ENCODE results near the gene TDP1.

The TDP1 gene

DNA sequence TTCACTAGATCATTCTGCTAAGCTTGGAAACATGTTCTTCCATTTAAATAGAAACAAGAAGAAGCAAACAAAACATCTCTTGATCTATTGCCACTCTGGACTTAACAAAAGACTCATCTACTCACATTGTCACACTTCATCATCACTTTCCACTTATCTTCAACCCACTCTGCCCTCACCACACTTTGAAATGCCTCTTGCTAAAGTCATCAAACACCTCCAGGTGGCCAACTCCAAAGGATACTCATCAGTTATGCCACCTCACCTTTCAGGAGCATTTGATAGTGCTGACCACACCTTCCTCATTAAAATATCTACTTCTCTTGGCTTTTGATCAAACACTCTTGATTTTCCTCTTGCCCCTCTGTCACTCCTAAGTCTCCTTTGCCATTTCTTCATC is 8.4 kb upstream of the TDP1 start:
- no peak for DNase-seq

DNA sequence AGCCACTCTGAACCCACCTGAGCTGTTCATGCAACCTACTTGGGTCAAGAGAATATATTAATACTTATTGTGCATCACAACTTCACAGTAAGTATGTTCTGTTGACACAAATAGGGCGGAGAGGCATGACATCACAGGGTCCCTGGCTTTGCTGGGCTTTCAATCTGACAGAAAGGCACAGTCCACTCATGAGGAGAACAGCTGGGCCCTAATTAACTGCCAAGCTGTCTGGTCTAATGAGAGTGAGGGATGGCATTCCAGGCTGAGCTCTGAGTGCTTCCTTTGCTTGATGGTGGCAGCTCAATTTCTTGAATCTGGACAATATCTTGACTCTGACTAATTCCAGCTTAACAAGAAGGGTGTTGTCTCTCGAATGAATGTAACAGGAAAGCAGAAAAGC is 3.2 kb upstream of the TDP1 start:
- peak; percentile 13 for DNase-seq

DNA sequence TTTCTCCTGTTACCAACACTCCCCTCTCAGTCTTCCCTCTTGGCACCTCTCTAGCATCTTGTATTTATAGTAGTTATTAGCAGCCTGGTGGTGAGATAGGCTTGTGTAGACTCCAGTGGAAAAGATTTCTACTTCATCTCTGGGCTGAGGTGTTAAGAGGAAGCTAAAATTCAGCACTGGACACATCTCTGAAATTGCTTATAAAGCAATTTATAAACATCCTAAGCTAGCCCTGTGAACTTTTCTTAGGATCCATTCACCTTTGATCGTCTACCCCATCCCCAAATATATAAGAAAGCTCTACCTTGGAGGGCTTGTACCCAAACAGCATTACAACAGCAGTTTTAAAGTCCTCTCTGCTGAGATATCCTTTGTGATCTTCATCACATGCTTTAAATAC is 2.1 kb upstream of the TDP1 start:
- DNase-seq: no peak

DNA sequence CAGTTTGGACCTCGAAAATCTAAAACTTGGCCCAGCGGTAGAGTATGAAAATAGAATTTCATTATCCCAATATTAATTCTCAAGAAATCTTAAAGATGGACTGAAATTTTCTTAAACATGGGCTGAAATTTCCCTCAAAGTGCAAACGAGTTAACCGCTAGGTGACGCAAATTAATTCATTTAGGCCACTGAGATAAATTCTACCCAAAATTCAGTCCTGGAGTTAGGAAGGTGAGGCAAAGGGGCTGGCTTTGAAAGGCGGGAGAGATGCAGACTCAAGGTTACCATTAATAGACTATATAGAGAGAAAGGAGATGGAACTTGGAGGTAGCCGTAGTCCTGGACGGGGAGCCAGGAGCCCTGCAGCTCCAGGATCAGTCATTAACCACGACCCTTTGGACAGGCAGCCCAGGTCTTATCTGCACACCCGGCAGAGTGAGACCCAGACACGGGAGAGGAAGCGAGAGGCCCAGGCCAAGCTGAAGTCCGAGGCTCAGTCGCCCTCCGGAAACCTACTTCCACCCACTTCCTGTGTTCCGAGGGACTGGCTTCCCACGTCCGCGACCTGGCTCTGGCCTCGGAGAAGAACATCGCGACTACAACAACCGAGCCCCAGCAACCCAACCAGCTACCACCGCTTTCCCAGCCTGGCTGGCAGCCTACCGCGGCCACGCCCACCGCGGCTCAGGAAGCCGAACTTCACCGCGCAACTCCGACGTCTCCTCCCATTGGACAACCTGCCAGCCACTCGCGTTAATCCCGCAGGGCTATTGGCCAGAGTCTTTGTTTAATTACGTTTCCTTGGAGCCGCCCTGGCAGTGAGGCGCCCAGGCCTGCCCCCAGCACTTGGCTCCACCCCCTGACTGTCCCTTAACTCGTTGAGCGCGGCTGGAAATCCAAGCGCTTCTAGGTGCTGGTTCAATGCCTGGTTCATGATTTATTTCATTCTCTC is 1.4 kb upstream of the TDP1 start, which contains the start of gene EFCAB11:
Gene EFCAB11 (minus strand): TSS at position 661 of the 952 bp plus-strand sequence. CDS start 70 bp downstream, at position 591.
- DNase-seq: peak; percentile 99

DNA sequence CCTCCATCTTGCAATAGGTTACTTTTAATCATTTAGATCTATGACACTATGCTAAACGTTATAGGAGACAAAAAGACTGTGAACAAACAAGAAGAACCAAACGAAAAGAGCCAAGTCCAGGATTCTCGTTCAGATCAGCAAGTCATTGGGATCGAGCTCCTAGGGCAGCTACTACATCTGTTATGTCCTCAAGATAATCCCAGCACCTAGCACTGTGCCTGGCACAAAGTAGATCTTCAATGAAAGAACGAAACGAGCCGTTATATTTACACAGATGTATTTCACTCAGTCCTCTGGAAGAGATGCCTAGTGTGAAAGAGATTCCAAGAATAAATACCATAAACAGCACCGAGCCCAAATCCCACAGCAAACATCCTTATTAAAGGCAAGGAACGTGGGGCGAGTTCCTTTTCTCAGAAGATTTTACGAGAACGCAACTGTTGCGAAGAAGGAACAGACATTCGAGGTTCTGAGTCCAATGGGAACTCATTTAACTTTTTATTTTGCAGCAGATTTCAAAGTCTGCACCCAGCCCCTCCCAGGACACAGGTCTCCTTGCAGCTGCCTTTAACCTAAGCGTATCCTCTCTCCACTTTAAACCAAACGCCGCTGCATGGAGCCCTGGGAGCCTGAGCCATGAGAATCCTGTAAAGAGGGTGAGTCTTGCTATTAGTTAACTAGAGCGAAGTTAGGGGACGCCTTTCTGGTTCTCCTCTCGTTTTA is 544 bp upstream of the TDP1 start:
- DNase-seq: no peak

DNA sequence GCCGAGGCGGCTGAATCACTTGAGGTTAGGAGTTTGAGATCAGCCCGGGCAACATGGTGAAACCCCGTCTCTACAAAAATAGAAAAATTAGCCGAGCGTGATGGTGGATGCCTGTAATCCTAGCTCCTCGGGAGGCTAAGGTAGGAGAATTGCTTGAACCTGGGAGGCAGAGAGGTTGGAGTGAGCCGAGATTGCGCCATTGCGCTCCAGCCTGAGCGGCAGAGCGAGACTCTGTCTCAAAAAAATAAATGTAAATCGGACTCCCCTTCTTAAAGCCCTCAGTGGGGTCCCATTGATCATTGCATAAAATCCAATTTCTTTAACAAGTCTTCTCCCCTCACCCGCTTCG is 908 bp downstream of the TDP1 start:
- no peak for DNase-seq

DNA sequence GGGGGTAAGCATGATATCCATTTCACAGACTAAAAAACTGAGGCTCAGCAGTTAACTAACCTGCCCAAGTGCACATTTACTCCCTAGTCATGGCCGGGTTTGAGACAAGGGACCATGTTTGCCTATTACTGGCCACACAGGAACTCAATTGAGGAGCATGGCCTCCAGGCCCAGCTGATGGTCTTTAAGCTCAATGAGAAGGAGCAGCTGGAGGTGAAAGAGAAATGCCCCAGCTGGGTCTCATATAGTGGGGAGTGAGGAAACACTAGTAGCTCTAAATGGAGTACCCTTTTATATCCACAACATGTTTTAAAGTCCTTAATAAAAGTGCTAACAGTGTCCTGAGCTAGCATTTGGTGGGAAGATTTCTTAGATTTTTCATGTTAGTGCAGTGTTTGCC is 1.6 kb downstream of the TDP1 start:
- DNase-seq: no peak

DNA sequence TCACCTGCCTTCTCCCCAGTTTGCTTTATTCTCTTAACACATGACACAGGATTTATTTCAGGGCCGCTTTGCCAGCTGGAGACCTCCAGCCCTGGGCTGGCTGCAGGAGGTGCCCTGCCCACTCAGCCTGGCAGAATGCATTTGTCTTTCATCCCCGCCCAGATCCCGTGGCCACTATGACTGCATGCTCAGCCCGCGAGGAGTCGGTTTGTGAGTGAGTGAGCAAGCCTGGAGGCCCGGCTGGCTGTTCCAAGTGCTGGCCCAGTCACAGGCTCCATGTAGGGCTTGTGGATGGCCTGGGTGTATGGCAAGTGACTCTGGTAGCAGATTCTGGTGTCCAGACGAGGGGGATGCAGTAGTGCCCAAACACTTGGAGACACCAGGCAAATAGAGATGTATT is 2.1 kb downstream of the TDP1 start:
- no peak for DNase-seq

DNA sequence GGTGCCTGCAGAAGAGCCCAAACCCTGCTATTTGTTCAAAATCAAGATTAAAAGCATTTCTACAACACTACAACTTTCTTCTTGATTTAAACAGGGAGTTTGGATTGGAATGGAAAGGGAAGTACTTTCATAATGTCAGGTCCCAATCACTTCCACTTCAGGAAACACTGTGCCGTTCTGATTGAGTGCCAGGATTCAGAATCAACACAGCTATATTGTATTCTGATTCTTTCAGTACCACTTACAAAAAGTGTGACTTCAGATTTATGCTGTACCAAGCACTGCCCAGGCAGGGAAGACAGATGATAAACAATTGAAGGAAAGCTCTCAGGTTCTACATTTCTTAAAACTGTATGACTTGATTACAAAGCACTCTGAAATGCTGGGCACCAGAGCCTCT is 3.2 kb downstream of the TDP1 start:
- no peak for DNase-seq

DNA sequence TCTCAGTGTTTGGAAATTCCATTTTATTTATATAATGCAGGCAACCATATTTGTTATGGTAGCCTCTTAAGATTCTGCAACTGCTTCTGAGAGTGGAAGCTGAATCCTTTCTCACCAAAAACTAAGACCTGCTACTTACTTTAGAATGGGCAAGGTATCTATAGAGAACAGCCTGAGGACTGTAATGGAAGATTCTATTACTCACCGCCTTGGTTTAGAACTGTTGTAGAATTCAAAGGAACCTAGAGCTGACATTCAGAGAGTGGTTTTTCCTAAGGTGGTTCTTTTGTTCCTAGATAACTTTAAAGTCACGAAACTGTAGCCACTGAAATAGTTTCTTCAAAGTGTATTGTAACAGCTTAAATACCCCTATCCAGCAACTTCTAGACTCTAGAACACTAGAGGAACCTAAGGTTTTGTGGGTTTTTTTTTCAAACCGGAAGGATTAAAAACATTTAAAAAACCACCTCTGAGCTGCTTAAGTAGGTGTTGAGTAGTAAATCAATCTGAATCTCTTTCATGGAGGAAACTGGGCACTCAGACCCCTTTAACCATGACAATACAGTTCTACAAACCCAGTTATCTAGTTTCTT is 4.2 kb downstream of the TDP1 start:
- DNase-seq: no peak

DNA sequence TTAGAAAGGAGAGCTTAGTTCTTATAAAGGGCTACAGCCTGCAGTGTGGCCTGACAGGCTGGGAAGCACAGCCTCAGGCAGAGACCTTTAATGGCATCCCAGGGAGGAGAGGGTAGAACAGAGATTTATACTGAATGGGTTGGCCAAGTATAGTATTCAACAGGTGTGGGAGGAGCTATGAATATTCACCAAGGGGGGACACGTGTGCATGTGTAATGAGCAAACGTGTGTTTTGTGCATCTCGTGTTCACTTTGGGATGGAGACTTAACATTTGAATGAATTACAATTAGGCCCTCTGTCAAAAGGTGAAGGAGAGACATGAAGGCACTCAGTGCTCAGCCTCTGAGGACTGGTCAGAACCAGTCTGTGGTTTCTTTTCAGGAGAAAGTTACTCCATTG is 5.2 kb downstream of the TDP1 start:
- no peak for DNase-seq

DNA sequence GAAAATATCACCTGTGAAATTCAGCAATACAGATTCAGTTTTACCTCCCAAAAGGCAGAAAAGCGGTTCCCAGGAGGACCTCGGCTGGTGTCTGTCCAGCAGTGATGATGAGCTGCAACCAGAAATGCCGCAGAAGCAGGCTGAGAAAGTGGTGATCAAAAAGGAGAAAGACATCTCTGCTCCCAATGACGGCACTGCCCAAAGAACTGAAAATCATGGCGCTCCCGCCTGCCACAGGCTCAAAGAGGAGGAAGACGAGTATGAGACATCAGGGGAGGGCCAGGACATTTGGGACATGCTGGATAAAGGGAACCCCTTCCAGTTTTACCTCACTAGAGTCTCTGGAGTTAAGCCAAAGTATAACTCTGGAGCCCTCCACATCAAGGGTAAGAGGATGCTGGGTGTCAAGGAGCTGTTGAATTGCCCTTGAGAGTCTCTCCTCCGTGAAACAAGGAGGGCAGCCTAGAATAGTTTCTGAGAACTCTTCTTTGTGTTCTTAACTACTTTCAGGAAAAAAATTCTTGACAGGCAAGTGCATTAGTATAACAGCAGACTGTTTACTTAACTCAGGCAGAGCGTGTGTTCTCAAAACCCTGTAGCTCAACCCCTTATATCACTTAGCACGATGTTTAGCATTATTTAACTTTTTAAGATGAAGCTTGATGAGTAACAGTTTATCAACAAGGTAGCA is 7.7 kb downstream of the TDP1 start:
- no peak for DNase-seq

DNA sequence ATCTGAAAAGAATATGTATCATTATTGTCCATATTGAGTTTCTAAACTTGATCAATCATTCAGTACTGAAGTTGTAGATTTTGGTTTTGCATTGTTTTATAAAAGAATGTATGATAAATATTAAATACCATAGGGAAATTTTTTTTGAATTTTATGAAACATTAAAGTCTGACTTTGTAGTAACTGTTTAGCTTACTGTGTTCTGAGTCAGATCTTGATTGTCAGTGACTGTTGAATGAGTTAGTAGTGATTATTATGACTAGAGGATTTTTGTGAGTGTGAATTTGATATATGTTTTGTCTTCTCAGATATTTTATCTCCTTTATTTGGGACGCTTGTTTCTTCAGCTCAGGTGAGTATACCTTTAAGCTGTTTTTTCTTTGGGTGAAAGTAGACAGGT is 10.1 kb downstream of the TDP1 start:
- DNase-seq: no peak

DNA sequence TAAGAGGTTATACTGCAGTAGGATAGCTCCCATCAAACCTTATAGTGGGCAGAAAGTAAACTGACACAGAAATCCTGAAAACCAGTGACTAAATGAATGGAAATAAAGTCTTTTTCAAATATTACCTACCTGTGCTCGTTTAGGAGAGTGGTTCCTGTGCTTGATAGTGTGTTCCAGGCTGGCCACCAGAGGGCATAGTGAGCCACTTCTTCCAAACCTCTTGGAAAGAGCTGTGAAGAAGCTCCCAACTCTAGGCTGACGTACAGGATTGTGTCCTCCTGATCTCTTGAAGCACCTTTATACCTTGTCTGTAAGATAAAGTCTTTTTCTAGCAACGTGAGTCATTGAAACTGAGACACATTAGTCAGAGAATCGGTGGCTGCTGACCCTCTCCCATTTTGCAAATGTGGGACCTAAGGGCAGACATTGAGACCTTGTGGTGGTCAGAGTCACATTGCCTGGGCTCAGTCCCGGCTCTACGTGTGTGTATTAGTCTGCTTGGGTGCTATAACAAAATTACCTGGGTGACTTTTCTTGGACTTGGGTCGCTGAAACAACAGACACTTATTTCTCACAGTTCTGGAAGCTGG is 17.6 kb downstream of the TDP1 start:
- DNase-seq: peak; percentile 86

DNA sequence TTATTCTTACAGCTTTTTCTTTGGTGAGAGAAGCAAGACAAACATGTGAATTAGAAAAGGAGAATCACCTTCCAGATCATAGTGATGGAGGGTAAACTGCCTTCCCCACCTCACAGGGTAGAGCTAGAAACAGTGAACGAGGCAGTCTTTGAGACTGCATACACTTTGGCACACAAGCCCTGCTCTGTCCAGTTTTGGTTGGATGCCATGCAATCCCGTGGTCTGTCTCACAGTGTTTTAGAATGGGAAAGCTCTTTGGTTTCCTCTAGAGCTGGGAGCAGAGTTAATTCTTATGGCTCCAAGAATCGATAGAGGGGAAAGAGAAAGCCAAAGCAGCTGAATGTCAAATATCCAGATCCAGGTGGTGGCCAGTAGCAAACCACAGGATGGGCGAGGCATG is 21.9 kb downstream of the TDP1 start:
- DNase-seq: no peak

DNA sequence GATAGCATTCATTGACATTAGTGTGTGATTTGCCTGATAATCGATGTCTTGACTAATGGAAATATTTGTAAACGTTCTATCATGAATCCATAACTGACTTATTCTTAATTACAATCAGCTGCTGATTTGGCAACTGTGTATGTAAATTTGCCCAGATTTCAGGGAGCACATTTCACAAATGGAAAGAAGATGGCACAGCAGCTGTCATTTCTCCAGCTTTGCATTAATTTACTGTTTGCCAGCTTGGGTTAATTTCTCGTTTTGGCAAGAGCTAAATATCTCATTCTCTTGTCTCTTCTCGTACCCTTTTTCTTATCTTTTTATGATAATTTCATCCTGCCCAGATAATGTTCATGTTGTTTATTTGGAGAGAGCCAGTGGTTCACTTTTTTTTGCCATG is 22.9 kb downstream of the TDP1 start:
- DNase-seq: no peak

DNA sequence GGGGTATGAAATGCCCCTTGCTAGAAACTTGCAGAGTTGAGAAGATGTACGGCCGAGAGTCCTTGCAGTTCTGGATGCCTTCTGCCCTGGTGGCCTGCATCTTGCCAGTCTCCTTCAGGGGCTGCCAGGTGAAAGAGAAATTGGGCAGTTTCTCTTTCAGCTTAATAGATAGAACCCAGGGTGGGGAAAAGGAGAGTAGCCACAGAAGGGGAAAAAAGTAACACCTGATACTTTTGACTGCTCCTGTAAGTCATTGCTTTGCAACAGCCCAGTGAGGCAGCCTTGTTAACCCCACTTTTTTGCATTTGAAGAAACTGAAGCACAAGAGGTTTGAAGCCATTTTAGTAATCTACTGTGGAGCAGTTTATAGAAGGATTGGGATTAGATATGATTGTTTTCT is 27.6 kb downstream of the TDP1 start:
- no peak for DNase-seq

DNA sequence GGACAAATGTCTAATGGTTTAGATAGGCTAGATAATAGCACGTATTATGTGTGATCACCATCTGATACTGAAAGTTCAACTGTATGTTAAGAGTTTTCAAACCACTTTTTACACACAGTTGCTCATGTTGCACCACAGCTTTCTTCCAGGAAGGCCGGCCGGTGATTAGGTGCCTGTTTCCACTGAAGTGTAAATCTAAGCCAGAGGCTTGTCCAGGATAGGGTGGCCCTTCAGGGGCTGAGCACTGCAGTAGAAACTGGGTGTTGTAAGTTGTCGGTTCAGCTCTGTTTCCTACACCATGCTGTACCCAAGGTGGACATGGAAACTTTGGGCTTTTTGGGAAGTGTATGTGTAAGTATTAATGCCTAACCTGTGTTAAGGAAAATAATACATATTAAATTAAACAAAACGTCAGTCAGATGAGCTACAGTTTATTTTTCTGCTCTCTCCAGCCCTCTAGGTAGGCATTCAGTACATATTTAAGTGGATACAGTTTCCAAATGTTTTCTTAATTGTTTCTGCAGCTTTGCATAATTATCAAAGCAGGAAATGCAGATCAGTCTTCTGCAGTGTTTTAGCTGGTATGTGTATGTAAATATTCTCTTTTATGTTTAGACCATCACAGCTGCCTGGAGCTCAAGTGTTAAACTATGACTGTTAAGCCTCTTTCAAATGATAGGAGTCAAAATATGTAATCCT is 30.9 kb downstream of the TDP1 start:
- no peak for DNase-seq

DNA sequence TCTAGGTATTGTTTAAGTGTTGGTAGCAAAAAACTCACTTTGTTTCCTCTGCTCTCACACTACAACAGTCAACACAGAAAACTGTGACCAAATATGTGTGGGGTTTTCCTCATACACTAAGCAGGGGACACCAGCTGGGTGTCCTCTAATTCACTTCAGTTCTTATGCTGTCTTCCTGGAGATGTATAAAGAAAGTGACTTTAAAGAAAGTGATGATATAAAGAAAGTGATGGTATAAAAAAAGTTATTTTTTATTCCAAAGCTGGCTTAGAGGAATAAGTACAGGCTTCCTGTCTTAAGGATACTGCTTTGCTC is 31.4 kb downstream of the TDP1 start:
- no peak for DNase-seq

DNA sequence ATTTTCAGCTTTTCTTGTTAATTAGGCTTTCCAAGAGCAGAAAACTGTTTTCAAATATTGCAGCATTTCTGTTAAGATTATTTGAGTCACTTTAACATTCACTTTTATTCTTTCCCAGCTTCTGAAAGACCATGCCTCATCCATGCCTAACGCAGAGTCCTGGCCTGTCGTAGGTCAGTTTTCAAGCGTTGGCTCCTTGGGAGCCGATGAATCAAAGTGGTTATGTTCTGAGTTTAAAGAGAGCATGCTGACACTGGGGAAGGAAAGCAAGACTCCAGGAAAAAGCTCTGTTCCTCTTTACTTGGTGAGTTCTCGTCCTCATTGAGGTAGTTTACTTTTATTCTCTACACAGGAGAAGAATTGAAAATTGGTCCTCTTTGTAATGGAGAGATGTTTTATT is 33.1 kb downstream of the TDP1 start:
- DNase-seq: no peak

DNA sequence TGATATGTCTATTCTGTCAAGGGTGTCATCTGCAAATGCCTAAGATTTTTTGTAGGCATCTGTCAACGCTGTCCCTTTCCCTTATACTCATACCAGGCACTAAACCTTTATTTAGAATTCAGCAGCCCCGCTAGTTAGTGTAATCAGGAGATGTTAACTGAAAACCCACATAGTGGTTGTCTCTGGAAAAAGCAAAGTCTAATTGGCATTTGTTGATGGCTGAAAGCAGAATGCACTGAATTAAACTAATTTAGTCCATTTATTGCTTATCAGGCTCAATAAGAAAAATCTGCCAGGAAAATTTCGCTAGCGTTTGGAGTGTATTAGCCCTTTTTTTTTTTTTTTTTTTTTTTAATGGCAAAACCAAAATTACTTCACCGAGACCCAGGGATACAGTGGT is 34.5 kb downstream of the TDP1 start:
- no peak for DNase-seq

DNA sequence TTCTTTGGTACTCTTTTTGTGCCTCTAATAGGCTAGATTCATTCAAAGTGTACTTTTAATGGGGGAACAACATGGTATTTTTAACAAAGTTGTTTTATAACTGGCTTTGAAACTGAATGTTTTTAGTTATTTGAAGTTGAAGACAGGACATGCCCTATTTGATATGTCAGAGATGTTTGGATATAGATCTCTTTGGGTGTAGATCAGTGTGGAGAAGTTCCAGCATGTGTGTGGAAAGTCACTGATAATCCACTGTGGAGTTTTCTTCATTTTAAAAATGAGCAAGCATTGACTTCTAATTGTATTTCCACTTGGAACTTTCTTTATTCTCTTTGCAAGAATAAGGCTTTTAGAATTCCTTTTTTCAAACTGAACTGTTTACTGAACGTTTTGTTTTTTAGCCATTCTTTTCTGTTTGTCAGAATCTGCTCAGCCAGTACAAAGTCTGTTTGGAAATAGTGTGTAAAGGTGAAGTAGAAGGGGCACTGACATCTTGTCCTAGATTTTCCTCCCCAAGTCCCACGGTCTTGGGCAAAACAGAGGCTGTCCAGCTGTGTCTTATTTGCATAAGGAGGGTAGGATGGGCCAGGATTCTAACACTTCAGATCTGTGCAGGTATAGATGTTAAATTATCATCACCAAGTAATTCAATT is 35.0 kb downstream of the TDP1 start:
- no peak for DNase-seq
